CD4-positive, alpha-beta T cell treated with Interleukin-4 for 1 hour (primary cell): ENCODE measurements around the gene PCSK7.
"Not testable (repeated sequence)": the region's sequence is repeated elsewhere in the genome, so short reads cannot be mapped to it uniquely, and the experiment has no call there.

Source experiments
- DNase-seq, 2 donors: peaks; one replicate each; pipeline ENCODE4 v3.0.0-alpha.2; 2020 to 2022

PCSK7 gene

GRCh38 chr11:117195761-117196160, 36.1 kb downstream of the PCSK7 start:
- no peak for DNase-seq

GRCh38 chr11:117195258-117195657, 36.6 kb downstream of the PCSK7 start:
- DNase-seq, result no peak

- DNase-seq, result no peak
Measured at GRCh38 chr11:117194267-117194666, 37.6 kb downstream of the PCSK7 start.

- no peak for DNase-seq
Measured at GRCh38 chr11:117193130-117194020, 38.5 kb downstream of the PCSK7 start.

GRCh38 chr11:117192401-117192875, 39.4 kb downstream of the PCSK7 start:
- DNase-seq, result no peak

GRCh38 chr11:117191680-117192400, 40.0 kb downstream of the PCSK7 start:
- DNase-seq, result no peak

GRCh38 chr11:117189941-117190544, 41.8 kb downstream of the PCSK7 start:
- no peak for DNase-seq

- peak; percentile 15 to 82 for DNase-seq
Measured at GRCh38 chr11:117189191-117189940, 42.5 kb downstream of the PCSK7 start.

- DNase-seq, result no peak
Measured at GRCh38 chr11:117188620-117189081, 43.2 kb downstream of the PCSK7 start.

GRCh38 chr11:117187799-117188481, 43.9 kb downstream of the PCSK7 start:
- DNase-seq, result peak in 1 of 2 donors; percentile 8

- DNase-seq, result no peak
Measured at GRCh38 chr11:117187428-117187798, 44.5 kb downstream of the PCSK7 start.

- peak in 1 of 2 donors; percentile 7 for DNase-seq
Measured at GRCh38 chr11:117187007-117187406, 44.9 kb downstream of the PCSK7 start.

GRCh38 chr11:117186431-117186761, 45.5 kb downstream of the PCSK7 start:
- DNase-seq, result no peak

- peak in 1 of 2 donors; percentile 30 for DNase-seq
Measured at GRCh38 chr11:117185736-117186430, 46.0 kb downstream of the PCSK7 start.

GRCh38 chr11:117183724-117184349, 48.0 kb downstream of the PCSK7 start:
- no peak for DNase-seq

- DNase-seq, result not testable (repeated sequence)
Measured at GRCh38 chr11:117183178-117183577, 48.7 kb downstream of the PCSK7 start.

GRCh38 chr11:117182551-117182935, 49.3 kb downstream of the PCSK7 start:
- no peak for DNase-seq

- no peak for DNase-seq
Measured at GRCh38 chr11:117181586-117182550, 50.0 kb downstream of the PCSK7 start.
